Left ventricle myocardium inferior (tissue), 1 donor: ENCODE measurements around the gene TLX2. TPM values are rescaled to one million over a fixed set of nuclear protein-coding genes. Genes with fewer than 3 reads are reported as not detected.
A peak's percentile ranks its signal among the peaks of the same experiment; 100 is the strongest.

Source experiments
- DNase-seq: peaks from one replicate; pipeline ENCODE4 v3.0.0-alpha.2; 2020
- H3K27ac ChIP-seq: fragments of 200-600 bp; replicated peaks from 2 replicates; pipeline ENCODE4 v1.8.0; 2021
- H3K27me3 ChIP-seq: fragments of 200-600 bp; 2 replicates; pipeline ENCODE4 v1.8.0; 2021; ENCODE audit warnings: low read depth
- H3K36me3 ChIP-seq: fragments of 200-600 bp; 2 replicates; pipeline ENCODE4 v1.8.0; 2021
- H3K4me1 ChIP-seq: fragments of 200-600 bp; 2 replicates; pipeline ENCODE4 v1.8.0; 2021
- H3K4me3 ChIP-seq: fragments of 200-600 bp; 2 replicates; pipeline ENCODE4 v1.8.0; 2021; ENCODE audit warnings: mild to moderate bottlenecking, moderate library complexity
- H3K9me3 ChIP-seq: fragments of 200-600 bp; replicated peaks from 2 replicates; pipeline ENCODE4 v1.8.0; 2021
- CTCF ChIP-seq: fragments of 200-600 bp; IDR thresholded peaks from 2 replicates; pipeline ENCODE4 v1.8.0; 2021; ENCODE audit warnings: antibody characterized with exemption, mild to moderate bottlenecking, borderline replicate concordance
- intact Hi-C: fragments of 100-400 bp; cut with micrococcal nuclease; formaldehyde crosslinking; loops from one replicate; pipeline ENCODE4 v1.11.0; 2022
- total RNA-seq: library from RNA; stranded (reverse); fragmentation: NEBNext Ultra II Directional; extraction: Animal tissue kit (Norgen Biotek cat#: 25700); gene quantifications from one replicate; pipeline ENCODE4 v1.2.1, GENCODE V29; 2021
- donor health status: DM: no; HTN: yes; CAD: no; lungs with severe emphysema.

The TLX2 gene
- total RNA-seq, 1 donor from 2014 or later: not detected

- peaks cover 62% of the 10 kb centered on the region for H3K36me3 ChIP-seq
- peak within 1 kb of the TSS; percentile 93 for H3K27ac ChIP-seq
- TF ChIP-seq CTCF: no peak
- H3K4me3 ChIP-seq: peak within 1 kb of the TSS; percentile 97
- intact Hi-C loops: no loop called here
- peaks cover 49% of the 10 kb centered on the region for H3K4me1 ChIP-seq
- no peaks in the 10 kb centered on the region for H3K27me3 ChIP-seq
- H3K9me3 ChIP-seq: no peaks in the 10 kb centered on the region
- peak; percentile 98 for DNase-seq
These were observed 15.3 kb downstream of the TLX2 start, which contains the start of the genes AUP1 and HTRA2 for GRCh38 chr2:74529357-74530238. Gene AUP1 (minus strand): TSS chr2:74529706. CDS start chr2:74529629, 77 bp downstream. Gene HTRA2 (plus strand): TSS chr2:74529933. CDS start chr2:74530007, 74 bp downstream.

DNA sequence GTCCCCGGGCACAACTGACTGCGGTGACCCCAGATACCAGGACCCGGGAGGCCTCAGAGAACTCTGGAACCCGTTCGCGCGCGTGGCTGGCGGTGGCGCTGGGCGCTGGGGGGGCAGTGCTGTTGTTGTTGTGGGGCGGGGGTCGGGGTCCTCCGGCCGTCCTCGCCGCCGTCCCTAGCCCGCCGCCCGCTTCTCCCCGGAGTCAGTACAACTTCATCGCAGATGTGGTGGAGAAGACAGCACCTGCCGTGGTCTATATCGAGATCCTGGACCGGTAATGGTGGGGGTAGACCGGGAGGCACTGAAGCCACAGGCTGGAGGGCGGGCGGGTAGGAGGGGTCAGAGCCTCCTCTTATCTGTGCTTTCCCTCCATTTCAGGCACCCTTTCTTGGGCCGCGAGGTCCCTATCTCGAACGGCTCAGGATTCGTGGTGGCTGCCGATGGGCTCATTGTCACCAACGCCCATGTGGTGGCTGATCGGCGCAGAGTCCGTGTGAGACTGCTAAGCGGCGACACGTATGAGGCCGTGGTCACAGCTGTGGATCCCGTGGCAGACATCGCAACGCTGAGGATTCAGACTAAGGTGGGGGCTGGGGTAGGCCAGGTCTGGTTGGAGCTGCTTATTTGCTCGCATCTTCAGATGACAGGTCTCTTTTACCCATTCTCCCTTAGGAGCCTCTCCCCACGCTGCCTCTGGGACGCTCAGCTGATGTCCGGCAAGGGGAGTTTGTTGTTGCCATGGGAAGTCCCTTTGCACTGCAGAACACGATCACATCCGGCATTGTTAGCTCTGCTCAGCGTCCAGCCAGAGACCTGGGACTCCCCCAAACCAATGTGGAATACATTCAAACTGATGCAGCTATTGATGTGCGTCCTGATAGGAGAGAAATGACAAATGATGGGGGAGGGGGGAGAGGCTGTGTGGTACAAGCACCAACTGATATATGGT, 16.3 kb downstream of the TLX2 start:
- Histone ChIP-seq H3K4me1 (peaks cover 49% of the 10 kb centered on the region), H3K4me3 (peak overlapping the region; percentile 97), H3K27me3 (no peaks in the 10 kb centered on the region), H3K36me3 (peaks cover 61% of the 10 kb centered on the region), H3K27ac (peak overlapping the region; percentile 93), H3K9me3 (no peaks in the 10 kb centered on the region)
- DNase-seq: no peak
- no peak for TF ChIP-seq CTCF
- intact Hi-C loops: no loop called here

DNA sequence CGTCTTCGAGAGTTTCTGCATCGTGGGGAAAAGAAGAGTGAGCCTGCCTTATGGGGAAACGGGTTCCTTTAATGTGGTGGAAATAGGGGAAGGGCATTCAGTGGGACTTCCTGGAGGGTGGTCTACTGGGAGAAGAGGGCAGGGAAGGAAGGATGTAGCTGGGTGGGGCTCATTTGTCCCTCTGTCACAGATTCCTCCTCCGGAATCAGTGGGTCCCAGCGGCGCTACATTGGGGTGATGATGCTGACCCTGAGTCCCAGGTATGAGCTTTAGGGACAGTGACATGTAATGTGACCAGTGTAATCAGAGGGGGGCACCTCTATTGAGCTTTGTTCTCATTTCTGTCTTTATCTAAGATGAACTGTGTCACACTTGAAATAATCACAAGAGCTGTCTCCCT, 17.4 kb downstream of the TLX2 start:
- peak overlapping the region; percentile 93 for H3K27ac ChIP-seq
- H3K4me1 ChIP-seq: peaks cover 49% of the 10 kb centered on the region
- intact Hi-C loops: no loop called here
- peak overlapping the region; percentile 97 for H3K4me3 ChIP-seq
- no peaks in the 10 kb centered on the region for H3K27me3 ChIP-seq
- H3K36me3 ChIP-seq: peaks cover 50% of the 10 kb centered on the region
- no peak for TF ChIP-seq CTCF
- no peaks in the 10 kb centered on the region for H3K9me3 ChIP-seq
- DNase-seq: no peak

GRCh38 chr2:74532222-74532621, 18.0 kb downstream of the TLX2 start:
- Histone ChIP-seq H3K9me3 (no peaks in the 10 kb centered on the region), H3K4me1 (peaks cover 49% of the 10 kb centered on the region), H3K4me3 (no peak overlapping the region), H3K27ac (no peak overlapping the region), H3K36me3 (peaks cover 44% of the 10 kb centered on the region), H3K27me3 (no peaks in the 10 kb centered on the region)
- intact Hi-C loops: no loop called here
- no peak for DNase-seq
- TF ChIP-seq CTCF: peak; percentile 30

GRCh38 chr2:74533464-74533863, 19.2 kb downstream of the TLX2 start:
- Histone ChIP-seq H3K9me3 (no peaks in the 10 kb centered on the region), H3K36me3 (peaks cover 32% of the 10 kb centered on the region), H3K27ac (no peak overlapping the region), H3K4me1 (peaks cover 38% of the 10 kb centered on the region), H3K4me3 (no peak overlapping the region), H3K27me3 (no peaks in the 10 kb centered on the region)
- DNase-seq: no peak
- intact Hi-C loops: no loop called here
- no peak for TF ChIP-seq CTCF
